Activated naive CD4-positive, alpha-beta T cell treated with anti-CD3 and anti-CD28 coated beads, Interleukin-2, amount 50 U/mL, for 24 hours (primary cell): ENCODE data around the gene BDH2.

ENCODE experiments used
- H3K27ac Mint-ChIP-seq: one replicate; pipeline ENCODE4 v1.8.0; 2021; ENCODE audit warnings: mild to moderate bottlenecking, mixed read lengths
- H3K27me3 Mint-ChIP-seq: one replicate; pipeline ENCODE4 v1.8.0; 2021; ENCODE audit warnings: mixed read lengths
- H3K36me3 Mint-ChIP-seq: one replicate; pipeline ENCODE4 v1.8.0; 2021; ENCODE audit warnings: mixed read lengths
- H3K4me1 Mint-ChIP-seq: one replicate; pipeline ENCODE4 v1.8.0; 2021; ENCODE audit warnings: mixed read lengths
- H3K4me3 Mint-ChIP-seq: one replicate; pipeline ENCODE4 v1.8.0; 2021; ENCODE audit warnings: mild to moderate bottlenecking, mixed read lengths
- H3K9me3 Mint-ChIP-seq: one replicate; pipeline ENCODE4 v1.8.0; 2021; ENCODE audit warnings: mixed read lengths

Gene BDH2

GRCh38 chr4:103097112-103097511, 2.5 kb downstream of the BDH2 start:
- peaks cover 53% of the 10 kb centered on the region for H3K4me1 Mint-ChIP-seq
- H3K27ac Mint-ChIP-seq, result no peak overlapping the region
- no peaks in the 10 kb centered on the region for H3K27me3 Mint-ChIP-seq
- peaks cover 2% of the 10 kb centered on the region for H3K36me3 Mint-ChIP-seq
- H3K4me3 Mint-ChIP-seq, result no peak overlapping the region
- H3K9me3 Mint-ChIP-seq, result no peaks in the 10 kb centered on the region

- no peak overlapping the region for H3K4me3 Mint-ChIP-seq
- H3K27ac Mint-ChIP-seq, result no peak overlapping the region
- H3K4me1 Mint-ChIP-seq, result peaks cover 61% of the 10 kb centered on the region
- H3K36me3 Mint-ChIP-seq, result peaks cover 6% of the 10 kb centered on the region
- no peaks in the 10 kb centered on the region for H3K27me3 Mint-ChIP-seq
- H3K9me3 Mint-ChIP-seq, result no peaks in the 10 kb centered on the region
Observed at GRCh38 chr4:103095080-103095479, 4.6 kb downstream of the BDH2 start.

GRCh38 chr4:103092245-103092644, 7.4 kb downstream of the BDH2 start:
- peaks cover 35% of the 10 kb centered on the region for H3K4me1 Mint-ChIP-seq
- H3K27me3 Mint-ChIP-seq, result no peaks in the 10 kb centered on the region
- no peaks in the 10 kb centered on the region for H3K9me3 Mint-ChIP-seq
- no peak overlapping the region for H3K4me3 Mint-ChIP-seq
- H3K36me3 Mint-ChIP-seq, result peaks cover 14% of the 10 kb centered on the region
- H3K27ac Mint-ChIP-seq, result no peak overlapping the region

GRCh38 chr4:103091601-103092223, 7.9 kb downstream of the BDH2 start:
- Mint-ChIP-seq H3K9me3 (no peaks in the 10 kb centered on the region), H3K36me3 (peaks cover 18% of the 10 kb centered on the region), H3K4me3 (peak overlapping the region; percentile 30), H3K27me3 (no peaks in the 10 kb centered on the region), H3K27ac (no peak overlapping the region), H3K4me1 (peaks cover 30% of the 10 kb centered on the region)

GRCh38 chr4:103089481-103089880, 10.2 kb downstream of the BDH2 start:
- H3K9me3 Mint-ChIP-seq, result no peaks in the 10 kb centered on the region
- no peak overlapping the region for H3K27ac Mint-ChIP-seq
- peaks cover 18% of the 10 kb centered on the region for H3K4me1 Mint-ChIP-seq
- peaks cover 22% of the 10 kb centered on the region for H3K36me3 Mint-ChIP-seq
- no peaks in the 10 kb centered on the region for H3K27me3 Mint-ChIP-seq
- no peak overlapping the region for H3K4me3 Mint-ChIP-seq

- no peaks in the 10 kb centered on the region for H3K9me3 Mint-ChIP-seq
- peaks cover 22% of the 10 kb centered on the region for H3K36me3 Mint-ChIP-seq
- H3K4me3 Mint-ChIP-seq, result no peak overlapping the region
- no peak overlapping the region for H3K27ac Mint-ChIP-seq
- H3K4me1 Mint-ChIP-seq, result peaks cover 2% of the 10 kb centered on the region
- no peaks in the 10 kb centered on the region for H3K27me3 Mint-ChIP-seq
Observed at GRCh38 chr4:103086551-103086950, 13.1 kb downstream of the BDH2 start.

GRCh38 chr4:103085555-103086196, 14.0 kb downstream of the BDH2 start:
- no peak overlapping the region for H3K4me3 Mint-ChIP-seq
- H3K27ac Mint-ChIP-seq, result no peak overlapping the region
- H3K36me3 Mint-ChIP-seq, result peaks cover 23% of the 10 kb centered on the region
- H3K9me3 Mint-ChIP-seq, result no peaks in the 10 kb centered on the region
- H3K4me1 Mint-ChIP-seq, result no peaks in the 10 kb centered on the region
- H3K27me3 Mint-ChIP-seq, result no peaks in the 10 kb centered on the region

GRCh38 chr4:103079621-103080020, 20.0 kb downstream of the BDH2 start:
- peaks cover 8% of the 10 kb centered on the region for H3K36me3 Mint-ChIP-seq
- no peak overlapping the region for H3K4me3 Mint-ChIP-seq
- H3K27ac Mint-ChIP-seq, result peak overlapping the region; percentile 74
- no peaks in the 10 kb centered on the region for H3K9me3 Mint-ChIP-seq
- no peaks in the 10 kb centered on the region for H3K27me3 Mint-ChIP-seq
- H3K4me1 Mint-ChIP-seq, result peaks cover 25% of the 10 kb centered on the region

GRCh38 chr4:103076747-103077347, 22.8 kb downstream of the BDH2 start, which contains the start of gene SLC9B2:
SLC9B2 (minus strand) TSS chr4:103076761; CDS start chr4:103067550, 9,211 bp downstream.
- no peaks in the 10 kb centered on the region for H3K27me3 Mint-ChIP-seq
- H3K9me3 Mint-ChIP-seq, result no peaks in the 10 kb centered on the region
- H3K36me3 Mint-ChIP-seq, result peaks cover 11% of the 10 kb centered on the region
- peak within 1 kb of the TSS; percentile 96 for H3K4me3 Mint-ChIP-seq
- H3K27ac Mint-ChIP-seq, result peak within 1 kb of the TSS; percentile 100
- H3K4me1 Mint-ChIP-seq, result peaks cover 49% of the 10 kb centered on the region

- Mint-ChIP-seq H3K4me1 (peaks cover 49% of the 10 kb centered on the region), H3K4me3 (peak overlapping the region; percentile 96), H3K36me3 (peaks cover 7% of the 10 kb centered on the region), H3K9me3 (no peaks in the 10 kb centered on the region), H3K27ac (peak overlapping the region; percentile 100), H3K27me3 (no peaks in the 10 kb centered on the region)
Observed at GRCh38 chr4:103075894-103076746, 23.5 kb downstream of the BDH2 start.

GRCh38 chr4:103075435-103075893, 24.2 kb downstream of the BDH2 start:
- Mint-ChIP-seq H3K27ac (peak overlapping the region; percentile 100), H3K4me3 (peak overlapping the region; percentile 96), H3K9me3 (no peaks in the 10 kb centered on the region), H3K27me3 (no peaks in the 10 kb centered on the region), H3K4me1 (peaks cover 53% of the 10 kb centered on the region), H3K36me3 (peaks cover 9% of the 10 kb centered on the region)

GRCh38 chr4:103074744-103075434, 24.7 kb downstream of the BDH2 start:
- Mint-ChIP-seq H3K9me3 (no peaks in the 10 kb centered on the region), H3K36me3 (peaks cover 9% of the 10 kb centered on the region), H3K4me1 (peaks cover 53% of the 10 kb centered on the region), H3K27ac (peak overlapping the region; percentile 100), H3K4me3 (peak overlapping the region; percentile 96), H3K27me3 (no peaks in the 10 kb centered on the region)

- Mint-ChIP-seq H3K36me3 (peaks cover 9% of the 10 kb centered on the region), H3K4me1 (peaks cover 46% of the 10 kb centered on the region), H3K27ac (no peak overlapping the region), H3K9me3 (no peaks in the 10 kb centered on the region), H3K4me3 (peak overlapping the region; percentile 54), H3K27me3 (no peaks in the 10 kb centered on the region)
Observed at GRCh38 chr4:103073792-103074438, 25.7 kb downstream of the BDH2 start.

GRCh38 chr4:103067841-103068547, 31.6 kb downstream of the BDH2 start:
- peaks cover 19% of the 10 kb centered on the region for H3K36me3 Mint-ChIP-seq
- H3K9me3 Mint-ChIP-seq, result no peaks in the 10 kb centered on the region
- H3K4me1 Mint-ChIP-seq, result peaks cover 28% of the 10 kb centered on the region
- no peaks in the 10 kb centered on the region for H3K27me3 Mint-ChIP-seq
- no peak overlapping the region for H3K4me3 Mint-ChIP-seq
- peak overlapping the region; percentile 59 for H3K27ac Mint-ChIP-seq
